PC-9 (cell line): Measurements from ENCODE around the gene TMEFF2.

Experiments used
- CTCF ChIP-seq: fragments of 200-600 bp; sonication (generic); conservative IDR thresholded peaks from 2 replicates; pipeline ENCODE4 v1.6.1; 2017; ENCODE audit warnings: mixed run types, antibody characterized with exemption, mild to moderate bottlenecking, moderate library complexity
- EZH2 ChIP-seq: fragments of 200-600 bp; sonication (generic); IDR thresholded peaks from 2 replicates; pipeline ENCODE4 v1.8.0; 2017; ENCODE audit warnings: antibody characterized with exemption, low read depth

GRCh38 chr2:191974676-191975075 is 220.1 kb downstream of the TMEFF2 start:
- no peak for TF ChIP-seq CTCF
- TF ChIP-seq EZH2 = no peak
